Stimulated activated CD4-positive, alpha-beta T cell treated with anti-CD3 and anti-CD28 coated beads, TNF-alpha, amount 100 ng/mL, for 24 hours (primary cell): ENCODE measurements around the gene COL4A3.

Experiments
- DNase-seq, 3 experiments: peaks; one replicate each; pipeline ENCODE4 v3.0.0-alpha.2; 2020; ENCODE audit warnings: low read depth in 3 of 3

The COL4A3 gene

DNA sequence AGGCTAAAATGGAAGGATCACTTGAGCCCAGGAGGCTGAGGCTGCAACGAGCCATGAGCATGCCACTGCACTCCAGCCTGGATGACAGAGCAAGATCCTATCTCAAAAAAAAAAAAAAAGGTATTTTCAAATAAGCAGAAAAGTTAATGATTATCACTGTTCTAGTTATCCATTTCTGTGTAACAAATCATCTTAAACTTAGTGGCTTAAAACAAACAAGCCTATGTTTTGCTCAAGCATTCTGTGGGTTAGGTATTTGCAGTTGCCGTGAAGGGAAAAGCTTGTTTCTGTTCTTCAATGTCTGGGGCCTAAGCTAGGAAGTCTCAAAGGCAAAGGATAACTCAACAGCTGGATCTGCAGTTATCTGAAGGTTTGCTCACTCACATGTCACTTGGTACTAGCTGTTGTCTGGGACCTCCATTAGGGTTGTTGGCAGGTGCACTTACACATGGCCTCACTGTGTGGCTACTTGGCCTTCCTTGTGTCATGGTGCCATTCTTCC, 174.7 kb downstream of the COL4A3 start:
- DNase-seq: no peak

DNA sequence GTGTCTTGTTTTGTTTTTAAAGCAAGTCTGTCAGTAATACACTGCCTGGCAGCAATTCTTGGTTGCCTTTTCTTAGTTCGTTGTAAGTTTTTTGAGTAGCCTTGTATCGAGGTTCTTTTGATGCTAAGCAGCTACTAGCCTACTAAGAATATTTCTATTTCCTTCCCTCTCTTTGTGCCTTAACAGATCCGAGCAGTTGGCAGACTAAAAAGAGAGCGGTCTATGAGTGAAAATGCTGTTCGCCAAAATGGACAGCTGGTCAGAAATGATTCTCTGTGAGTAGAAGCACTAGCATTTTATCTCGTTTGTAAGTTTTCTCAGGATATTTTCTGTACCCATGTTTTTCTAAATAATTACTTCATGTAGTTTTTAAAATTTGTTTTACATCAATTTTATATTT, 175.7 kb downstream of the COL4A3 start:
- DNase-seq: no peak

DNA sequence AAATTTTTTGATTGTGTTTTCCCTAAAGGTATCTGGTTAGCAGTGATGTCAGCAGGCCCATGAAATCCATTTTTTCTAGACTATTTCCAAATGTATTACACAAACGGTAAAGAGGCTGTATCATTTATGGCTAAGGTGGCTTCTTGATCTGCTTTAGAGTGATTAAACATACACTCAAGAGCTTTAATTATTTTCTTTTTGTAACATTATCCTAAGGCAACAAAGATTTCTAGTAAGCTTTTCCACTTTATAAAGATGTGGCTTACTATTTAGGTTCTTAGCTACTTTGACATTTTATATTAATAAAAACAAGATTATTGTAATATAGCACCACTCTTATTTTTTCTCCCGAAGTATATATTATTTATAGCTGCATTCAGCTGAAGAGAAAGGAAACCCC, 177.1 kb downstream of the COL4A3 start:
- DNase-seq: no peak

DNA sequence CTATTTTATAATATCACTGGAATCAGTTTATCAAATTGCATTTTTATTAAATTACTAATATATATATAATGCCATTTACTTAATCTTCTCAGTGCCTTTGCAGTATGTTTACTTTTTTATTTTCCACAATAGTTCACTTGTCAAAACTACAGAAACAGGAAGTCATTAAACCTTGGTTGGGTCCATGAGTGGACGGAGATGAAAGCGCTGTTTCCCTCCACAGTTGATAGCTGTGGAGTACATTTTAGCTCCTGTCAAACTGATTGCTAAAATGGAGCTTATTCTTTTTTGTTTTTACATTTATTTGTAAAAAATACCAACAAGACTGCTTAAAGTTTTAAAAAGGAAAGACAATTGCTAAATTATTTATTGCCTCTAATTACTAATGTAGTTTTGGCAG, 179.8 kb downstream of the COL4A3 start:
- no peak for DNase-seq

DNA sequence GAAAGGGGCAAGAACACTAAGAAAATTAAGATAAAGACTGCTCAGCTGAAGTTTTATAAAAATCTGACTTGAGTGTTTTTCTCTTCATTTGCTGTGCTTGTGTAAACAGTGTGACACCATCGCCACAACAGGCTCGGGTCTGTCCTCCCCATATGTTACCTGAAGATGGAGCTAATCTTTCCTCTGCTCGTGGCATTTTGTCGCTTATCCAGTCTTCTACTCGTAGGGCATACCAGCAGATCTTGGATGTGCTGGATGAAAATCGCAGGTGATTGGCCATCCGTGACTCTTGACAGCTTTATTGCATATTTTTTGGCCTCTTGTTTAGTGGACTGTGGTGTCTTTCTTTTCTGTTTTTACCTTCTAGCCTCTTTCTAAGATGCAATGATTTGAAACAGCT, 182.7 kb downstream of the COL4A3 start:
- DNase-seq: no peak

DNA sequence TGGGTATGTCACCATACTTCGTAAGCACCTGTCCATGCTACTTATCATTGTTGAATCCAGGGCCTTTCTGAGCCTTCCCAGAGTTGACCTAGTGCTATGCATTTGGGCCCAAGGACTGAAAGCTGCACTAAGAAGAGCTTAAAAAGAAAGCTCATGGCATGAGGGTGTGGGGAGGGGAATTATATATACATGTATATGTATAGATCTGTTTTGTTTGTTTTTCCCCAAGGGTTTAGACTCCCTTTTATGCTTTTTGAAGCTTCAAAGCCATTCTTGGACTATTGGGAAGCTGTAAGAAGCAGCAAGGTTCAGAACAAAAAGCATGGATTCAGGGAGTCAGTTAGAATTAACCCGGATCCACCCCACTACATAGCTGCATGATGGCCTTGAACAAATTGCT, 183.9 kb downstream of the COL4A3 start:
- no peak for DNase-seq

DNA sequence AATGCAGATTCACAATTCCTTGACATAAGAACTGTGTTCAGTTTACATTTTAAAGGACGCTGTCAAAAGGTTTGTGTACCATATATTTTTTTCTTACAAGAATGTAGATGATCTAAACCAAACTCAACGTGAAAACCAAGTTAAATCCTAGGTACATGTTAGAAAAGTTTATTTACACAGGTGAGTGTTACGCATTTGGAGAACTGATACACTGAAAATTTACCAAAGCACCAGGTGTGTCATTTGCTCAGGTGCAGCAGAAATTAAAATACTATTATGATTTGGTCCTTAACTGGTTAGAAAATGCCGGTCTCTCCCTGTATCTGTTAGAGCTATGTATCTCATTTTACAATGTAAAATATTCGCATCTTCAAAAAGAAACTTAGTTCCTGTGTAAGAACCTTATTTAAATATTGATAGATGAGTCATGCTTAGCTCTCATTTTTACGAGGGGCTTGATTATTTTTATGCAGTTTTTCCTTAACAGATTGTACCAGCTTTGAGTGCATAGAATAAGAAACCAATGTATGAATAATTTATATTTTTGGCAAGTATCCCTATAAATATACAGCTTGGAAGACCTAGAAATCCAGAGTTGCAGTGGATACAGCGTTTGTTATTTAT, 185.7 kb downstream of the COL4A3 start:
- no peak for DNase-seq

DNA sequence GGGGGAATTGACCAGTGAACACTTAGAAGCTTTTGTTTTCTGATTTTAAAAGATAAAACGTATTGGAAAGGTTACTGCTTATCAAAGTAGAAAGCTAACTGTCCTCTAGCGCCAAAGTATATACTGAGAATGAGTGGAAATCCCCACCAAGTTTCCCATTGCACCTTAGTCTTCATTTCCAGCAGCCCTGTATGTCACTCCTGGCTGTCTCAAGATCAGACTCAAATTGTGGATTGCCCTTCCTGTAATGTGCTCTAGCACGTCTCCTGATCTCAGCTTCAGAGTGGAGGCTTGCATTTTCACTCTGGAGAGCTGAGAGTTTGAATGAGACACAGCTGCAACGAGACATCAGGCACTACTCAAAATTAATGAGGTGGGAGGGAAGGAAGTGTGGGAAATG, 187.2 kb downstream of the COL4A3 start:
- no peak for DNase-seq

DNA sequence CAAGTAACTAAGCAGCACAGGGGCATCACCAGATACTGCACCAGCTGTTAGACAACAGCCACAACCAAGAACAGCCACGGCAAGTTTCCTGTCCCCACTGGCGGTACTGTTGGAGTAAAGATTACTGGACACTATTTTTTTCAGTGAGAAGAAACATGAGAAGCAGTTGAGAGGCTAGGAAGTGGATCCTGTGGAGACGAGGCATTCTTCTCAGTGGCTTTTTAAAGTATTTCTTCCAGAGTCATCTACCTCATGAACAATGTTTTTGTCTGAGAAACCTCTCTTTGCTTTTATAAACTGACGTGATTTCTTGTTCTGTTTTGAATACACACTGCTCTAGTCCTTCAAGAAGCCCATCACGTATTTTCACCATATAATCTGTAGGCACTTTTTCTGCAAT, 195.9 kb downstream of the COL4A3 start:
- DNase-seq: no peak

DNA sequence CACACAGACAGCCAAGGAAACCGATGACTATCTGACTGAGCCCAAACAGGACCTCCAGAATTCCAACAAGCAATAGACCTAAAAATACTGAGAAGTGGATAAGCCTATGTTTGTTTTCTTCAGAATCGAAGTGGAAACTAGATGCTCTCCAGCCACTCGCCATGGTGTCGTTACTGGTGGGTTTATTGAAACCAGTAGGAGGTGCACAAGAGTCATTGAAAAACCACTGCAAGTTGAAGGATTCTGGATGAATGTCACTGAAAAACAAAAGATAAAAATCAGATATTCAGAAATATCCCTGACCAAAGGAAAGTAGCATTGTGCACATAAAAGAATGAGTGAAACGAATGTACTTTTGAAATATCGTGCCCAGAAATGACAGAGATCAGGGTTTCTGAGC, 199.3 kb downstream of the COL4A3 start:
- no peak for DNase-seq
